ENCODE results near the gene EXD3. TPM values are rescaled to one million over a fixed set of nuclear protein-coding genes. Genes with fewer than 3 reads are reported as not detected.
A peak's percentile ranks its signal among the peaks of the same experiment; 100 is the strongest.

The EXD3 gene
- total and polyA plus RNA-seq, 2 of the 4 experiments (the other 2 are of a cell fraction) = 1.1 to 7.4 TPM

- Histone ChIP-seq H2BK20ac (ENCODE audit: low read depth, low read length) (no peak overlapping the region), H3K27ac (ENCODE audit: insufficient read depth, low read length) (no peak overlapping the region), H4K91ac (ENCODE audit: insufficient read depth, low read depth, low read length) (no peak overlapping the region), H4K20me1 (ENCODE audit: insufficient read depth, low read length) (no peaks in the 10 kb centered on the region), H3K27me3 (ENCODE audit: control insufficient read depth, insufficient read depth, low read length) (peaks cover 6% of the 10 kb centered on the region; the same call in 1 of the 2 replicates), H2BK5ac (ENCODE audit: low read depth, low read length, poor library complexity, severe bottlenecking) (no peak overlapping the region), H3K14ac (replicated peaks; ENCODE audit: low read depth, low read length) (no peak overlapping the region), H3K4me1 (ENCODE audit: control insufficient read depth, insufficient read depth, low read length) (no peaks in the 10 kb centered on the region; the same call in 1 of the 2 replicates), H2AK9ac (replicated peaks; ENCODE audit: low read depth, low read length, poor library complexity) (no peak overlapping the region), H3K9me1 (ENCODE audit: insufficient read depth, low read length) (no peaks in the 10 kb centered on the region), H2BK120ac (ENCODE audit: low read depth, low read length) (no peak overlapping the region), H3K79me1 (ENCODE audit: low read depth in 1 of 2, low read length in 2 of 2) (no peaks in the 10 kb centered on the region), H2BK15ac (ENCODE audit: low read depth, low read length) (no peak overlapping the region), H4K8ac (ENCODE audit: low read depth in 2 of 2, low read length in 2 of 2) (no peak overlapping the region), H2AK5ac (ENCODE audit: low read depth, low read length) (no peak overlapping the region), H3K9ac (ENCODE audit: low read depth, low read length) (no peak overlapping the region), H3K18ac (ENCODE audit: low read depth, low read length) (no peak overlapping the region), H2AFZ (replicated peaks; ENCODE audit: low read length, poor library complexity) (no peak overlapping the region), H3K9me3 (ENCODE audit: control insufficient read depth, insufficient read depth, low read length) (no peaks in the 10 kb centered on the region), H4K5ac (ENCODE audit: low read depth, low read length) (no peak overlapping the region), H3K56ac (ENCODE audit: extremely low read depth, insufficient read depth, low read length) (no peak overlapping the region), H3K4me3 (ENCODE audit: insufficient read depth, low read depth, low read length) (no peak overlapping the region), H3K4me2 (ENCODE audit: low read depth, low read length) (no peak overlapping the region), H3K23ac (ENCODE audit: low read depth, low read length) (no peak overlapping the region), H3K4ac (ENCODE audit: low read depth, low read length) (no peak overlapping the region), H3K36me3 (ENCODE audit: control insufficient read depth, insufficient read depth, low read length) (no peaks in the 10 kb centered on the region)
- in situ Hi-C loops (cut with MboI; ENCODE audit: low sequenced_read_pairs) = no loop called here
- dilution Hi-C loops (cut with HindIII; ENCODE audit: low sequenced_read_pairs, unreplicated experiment) = no loop called here
- 73% methylated on average over 14 of the region's 20 CpGs; no CpG with 5 or more reads in 1 of the 2 experiments for WGBS, 2 experiments (ENCODE audit: extremely low coverage in 2 of 2, insufficient read length in 1 of 2)
- peak; percentile 19; the same call in 1 of the 2 replicates for TF ChIP-seq CEBPB (IDR thresholded peaks at IDR 0.05; ENCODE audit: low read depth, low read length)
- TF ChIP-seq MXI1 (IDR thresholded peaks at IDR 0.05; ENCODE audit: borderline replicate concordance, low read depth, low read length) = no peak
- intact Hi-C loops (cut with micrococcal nuclease) = no loop called here
- DNase-seq (no peak), ATAC-seq (ENCODE audit: low read depth) (no peak)
- BruUV-seq (replicated peaks) = no TSS peak
- POLR2A ChIA-PET (ENCODE audit: unreplicated experiment) = no interaction called here
- CTCF ChIA-PET = no interaction called here
Observed at GRCh38 chr9:137310189-137311052, 112.5 kb downstream of the EXD3 start.

Data from IMR-90 (cell line).